OCI-LY7 (cell line): ENCODE measurements around the gene F2.

Experiments used
- EZH2phosphoT487 ChIP-seq: fragments of 200-600 bp; sonication (generic); IDR thresholded peaks from 2 replicates; pipeline ENCODE4 v1.6.1; 2018; ENCODE audit warnings: low read depth, borderline replicate concordance, mild to moderate bottlenecking, mixed run types, antibody characterized with exemption, low read length, moderate library complexity, mixed read lengths
- TF ChIP-seq, protein P1 (sequence below): fragments of 200-600 bp; sonication (generic); conservative IDR thresholded peaks from 2 replicates; pipeline ENCODE4 v1.5.1; 2014; ENCODE audit warnings: mild to moderate bottlenecking, antibody characterized with exemption, low read length, moderate library complexity, mixed read lengths

DNA sequence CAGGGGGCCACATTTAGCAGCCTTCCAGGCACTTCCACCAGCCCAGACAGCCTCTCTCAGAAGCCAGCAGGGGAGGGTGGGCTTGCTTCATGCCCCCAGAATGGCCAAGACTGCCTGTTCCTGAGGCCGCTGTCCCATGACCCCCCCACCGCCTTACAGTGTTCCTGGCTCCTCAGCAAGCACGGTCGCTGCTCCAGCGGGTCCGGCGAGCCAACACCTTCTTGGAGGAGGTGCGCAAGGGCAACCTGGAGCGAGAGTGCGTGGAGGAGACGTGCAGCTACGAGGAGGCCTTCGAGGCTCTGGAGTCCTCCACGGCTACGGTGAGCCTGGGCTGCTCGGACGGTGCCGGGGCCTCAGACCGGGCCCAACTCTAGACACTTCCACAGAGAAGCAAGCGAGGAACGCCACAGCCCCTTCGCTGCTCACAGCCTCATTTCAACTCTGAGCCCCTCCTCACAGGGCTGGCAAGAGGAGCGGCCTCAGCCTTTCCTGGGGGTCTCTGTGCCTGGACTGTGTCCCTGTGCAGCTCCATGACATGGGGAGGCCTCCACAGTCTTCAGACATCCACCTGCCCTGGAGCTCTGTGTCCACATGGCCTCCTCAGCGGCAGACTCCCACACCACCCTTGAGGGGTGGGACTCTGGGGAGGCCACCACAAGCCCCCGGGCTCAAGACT lies 668 bp downstream of the F2 start:
- TF ChIP-seq, protein P1, sequence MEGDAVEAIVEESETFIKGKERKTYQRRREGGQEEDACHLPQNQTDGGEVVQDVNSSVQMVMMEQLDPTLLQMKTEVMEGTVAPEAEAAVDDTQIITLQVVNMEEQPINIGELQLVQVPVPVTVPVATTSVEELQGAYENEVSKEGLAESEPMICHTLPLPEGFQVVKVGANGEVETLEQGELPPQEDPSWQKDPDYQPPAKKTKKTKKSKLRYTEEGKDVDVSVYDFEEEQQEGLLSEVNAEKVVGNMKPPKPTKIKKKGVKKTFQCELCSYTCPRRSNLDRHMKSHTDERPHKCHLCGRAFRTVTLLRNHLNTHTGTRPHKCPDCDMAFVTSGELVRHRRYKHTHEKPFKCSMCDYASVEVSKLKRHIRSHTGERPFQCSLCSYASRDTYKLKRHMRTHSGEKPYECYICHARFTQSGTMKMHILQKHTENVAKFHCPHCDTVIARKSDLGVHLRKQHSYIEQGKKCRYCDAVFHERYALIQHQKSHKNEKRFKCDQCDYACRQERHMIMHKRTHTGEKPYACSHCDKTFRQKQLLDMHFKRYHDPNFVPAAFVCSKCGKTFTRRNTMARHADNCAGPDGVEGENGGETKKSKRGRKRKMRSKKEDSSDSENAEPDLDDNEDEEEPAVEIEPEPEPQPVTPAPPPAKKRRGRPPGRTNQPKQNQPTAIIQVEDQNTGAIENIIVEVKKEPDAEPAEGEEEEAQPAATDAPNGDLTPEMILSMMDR: no peak
- no peak for TF ChIP-seq EZH2phosphoT487
